ENCODE results near the gene EXOC6B.

EXOC6B gene

DNA sequence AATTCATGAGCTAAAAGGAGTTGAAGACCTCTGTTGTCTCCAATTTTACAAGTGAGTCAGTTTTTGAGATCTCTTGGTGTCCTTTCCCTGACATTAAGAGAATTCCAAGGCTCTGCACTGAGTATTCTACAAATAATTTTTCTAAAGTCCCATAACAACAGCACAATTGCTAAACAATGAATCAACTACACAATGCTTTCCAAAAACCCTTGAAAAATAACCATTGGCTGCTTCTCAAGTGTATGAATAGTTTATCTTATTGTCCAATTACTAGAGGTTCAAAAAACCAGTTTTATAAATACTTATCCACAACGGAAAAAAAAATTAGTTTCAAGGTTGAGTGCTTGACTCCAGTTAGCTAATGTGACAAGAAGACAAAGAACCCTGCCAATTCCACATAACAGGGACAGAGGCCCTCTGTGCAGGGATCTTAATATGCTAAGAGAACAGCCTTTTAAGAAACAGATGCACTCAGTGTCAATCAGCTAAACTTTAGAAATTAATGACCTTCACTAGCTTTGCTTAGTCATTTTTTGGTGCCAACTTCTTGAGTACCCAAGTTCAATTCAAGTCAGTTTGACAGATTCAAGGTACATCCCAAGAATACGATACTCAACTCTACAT is 411.6 kb downstream of the EXOC6B start:
- no peak for TF ChIP-seq EZH2phosphoT487 (IDR thresholded peaks at IDR 0.05; ENCODE audit: low read depth)
- H2AFZ ChIP-seq (ENCODE audit: low read depth, low read length) = no peak overlapping the region
- H3K9me3 ChIP-seq (ENCODE audit: insufficient read depth, low read length) = peaks cover under 1% of the 10 kb centered on the region; the same call in 1 of the 2 replicates
- H3K79me2 ChIP-seq (ENCODE audit: low read length) = no peaks in the 10 kb centered on the region
- no peak overlapping the region for H3K4me2 ChIP-seq (ENCODE audit: low read length)
- H3K9ac ChIP-seq (ENCODE audit: low read length) = no peak overlapping the region
- H3K27ac ChIP-seq (ENCODE audit: low read length) = no peak overlapping the region
- no peaks in the 10 kb centered on the region for H4K20me1 ChIP-seq (ENCODE audit: insufficient read depth, low read length)
- H3K27me3 ChIP-seq (ENCODE audit: low read depth, low read length) = no peaks in the 10 kb centered on the region
- H3K4me3 ChIP-seq (ENCODE audit: low read length) = no peak overlapping the region
- H3K4me1 ChIP-seq (ENCODE audit: low read length) = no peaks in the 10 kb centered on the region
- no peaks in the 10 kb centered on the region for H3K36me3 ChIP-seq (replicated peaks; ENCODE audit: low read depth, low read length)

DNA sequence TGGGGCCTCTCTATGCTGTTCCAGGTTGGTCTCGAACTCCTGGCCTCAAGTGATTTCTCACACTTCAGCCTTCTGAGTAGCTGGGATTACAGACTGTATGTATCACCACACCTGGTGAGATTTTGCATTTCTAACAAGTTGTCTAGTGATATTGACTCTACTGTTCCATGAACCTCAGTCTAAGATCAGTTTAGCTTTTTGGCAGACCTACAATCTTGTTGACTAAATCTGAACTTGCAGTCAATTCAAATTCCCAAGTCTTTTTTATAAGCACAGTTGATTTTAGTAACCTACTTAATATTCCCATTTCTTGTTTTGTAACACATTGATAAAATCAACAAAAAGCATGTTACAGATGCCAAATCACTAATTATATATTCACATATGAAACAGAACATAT is 412.1 kb downstream of the EXOC6B start:
- Histone ChIP-seq H3K4me2 (ENCODE audit: low read length) (no peak overlapping the region), H3K36me3 (replicated peaks; ENCODE audit: low read depth, low read length) (no peaks in the 10 kb centered on the region), H3K27ac (ENCODE audit: low read length) (no peak overlapping the region), H3K4me1 (ENCODE audit: low read length) (no peaks in the 10 kb centered on the region), H4K20me1 (ENCODE audit: insufficient read depth, low read length) (no peaks in the 10 kb centered on the region), H3K4me3 (ENCODE audit: low read length) (no peak overlapping the region), H3K9me3 (ENCODE audit: insufficient read depth, low read length) (no peaks in the 10 kb centered on the region), H3K79me2 (ENCODE audit: low read length) (no peaks in the 10 kb centered on the region), H3K9ac (ENCODE audit: low read length) (no peak overlapping the region), H2AFZ (ENCODE audit: low read depth, low read length) (no peak overlapping the region), H3K27me3 (ENCODE audit: low read depth, low read length) (no peaks in the 10 kb centered on the region)
- no peak for TF ChIP-seq EZH2phosphoT487 (IDR thresholded peaks at IDR 0.05; ENCODE audit: low read depth)
- TF ChIP-seq, protein P1, sequence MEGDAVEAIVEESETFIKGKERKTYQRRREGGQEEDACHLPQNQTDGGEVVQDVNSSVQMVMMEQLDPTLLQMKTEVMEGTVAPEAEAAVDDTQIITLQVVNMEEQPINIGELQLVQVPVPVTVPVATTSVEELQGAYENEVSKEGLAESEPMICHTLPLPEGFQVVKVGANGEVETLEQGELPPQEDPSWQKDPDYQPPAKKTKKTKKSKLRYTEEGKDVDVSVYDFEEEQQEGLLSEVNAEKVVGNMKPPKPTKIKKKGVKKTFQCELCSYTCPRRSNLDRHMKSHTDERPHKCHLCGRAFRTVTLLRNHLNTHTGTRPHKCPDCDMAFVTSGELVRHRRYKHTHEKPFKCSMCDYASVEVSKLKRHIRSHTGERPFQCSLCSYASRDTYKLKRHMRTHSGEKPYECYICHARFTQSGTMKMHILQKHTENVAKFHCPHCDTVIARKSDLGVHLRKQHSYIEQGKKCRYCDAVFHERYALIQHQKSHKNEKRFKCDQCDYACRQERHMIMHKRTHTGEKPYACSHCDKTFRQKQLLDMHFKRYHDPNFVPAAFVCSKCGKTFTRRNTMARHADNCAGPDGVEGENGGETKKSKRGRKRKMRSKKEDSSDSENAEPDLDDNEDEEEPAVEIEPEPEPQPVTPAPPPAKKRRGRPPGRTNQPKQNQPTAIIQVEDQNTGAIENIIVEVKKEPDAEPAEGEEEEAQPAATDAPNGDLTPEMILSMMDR (IDR thresholded peaks at IDR 0.05; ENCODE audit: low read depth, low read length) = no peak

DNA sequence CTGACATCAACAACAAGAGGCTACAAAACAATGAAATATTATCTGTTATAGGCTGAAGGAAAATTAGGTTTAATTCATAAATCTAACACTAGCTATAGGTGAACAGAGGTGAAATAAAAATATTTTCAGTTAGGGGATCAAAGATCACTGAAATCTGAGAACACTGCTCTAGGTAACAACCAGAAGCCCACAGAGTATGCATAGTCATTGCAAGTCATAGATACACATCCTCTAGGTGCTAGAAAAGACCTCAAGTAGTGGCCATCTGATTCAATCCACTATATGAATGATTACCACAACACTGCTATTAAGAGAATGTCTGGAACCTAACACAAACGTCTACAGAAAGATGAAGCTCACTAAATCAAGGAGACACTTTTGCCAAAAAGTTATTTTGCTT is 413.6 kb downstream of the EXOC6B start:
- Histone ChIP-seq H3K9me3 (ENCODE audit: insufficient read depth, low read length) (no peaks in the 10 kb centered on the region), H3K79me2 (ENCODE audit: low read length) (no peaks in the 10 kb centered on the region), H4K20me1 (ENCODE audit: insufficient read depth, low read length) (no peaks in the 10 kb centered on the region), H3K4me2 (ENCODE audit: low read length) (no peak overlapping the region), H3K36me3 (replicated peaks; ENCODE audit: low read depth, low read length) (no peaks in the 10 kb centered on the region), H3K4me1 (ENCODE audit: low read length) (no peaks in the 10 kb centered on the region), H2AFZ (ENCODE audit: low read depth, low read length) (no peak overlapping the region), H3K27ac (ENCODE audit: low read length) (no peak overlapping the region), H3K9ac (ENCODE audit: low read length) (no peak overlapping the region), H3K27me3 (ENCODE audit: low read depth, low read length) (no peaks in the 10 kb centered on the region), H3K4me3 (ENCODE audit: low read length) (no peak overlapping the region)
- no peak for TF ChIP-seq EZH2phosphoT487 (IDR thresholded peaks at IDR 0.05; ENCODE audit: low read depth)
- TF ChIP-seq, protein P1 (IDR thresholded peaks at IDR 0.05; ENCODE audit: low read depth, low read length) = no peak

DNA sequence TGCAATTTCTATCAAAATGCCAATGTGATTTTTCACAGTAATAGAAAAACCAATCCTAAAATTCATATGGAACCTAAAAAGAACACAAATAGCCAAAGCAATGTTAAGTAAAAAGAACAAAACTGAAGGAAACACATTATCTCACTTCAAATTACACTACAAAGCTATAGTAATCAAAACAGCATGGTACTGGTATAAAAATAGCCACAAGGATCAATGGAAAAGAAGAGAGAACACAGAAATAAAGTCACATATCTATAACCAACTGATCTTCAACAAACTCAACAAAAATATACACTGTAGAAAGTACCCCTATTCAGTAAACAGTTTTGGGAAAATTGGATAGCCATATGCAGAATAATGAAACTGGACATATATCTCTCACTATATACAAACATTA is 426.0 kb downstream of the EXOC6B start:
- Histone ChIP-seq H3K36me3 (replicated peaks; ENCODE audit: low read depth, low read length) (no peaks in the 10 kb centered on the region), H3K27me3 (ENCODE audit: low read depth, low read length) (no peaks in the 10 kb centered on the region), H2AFZ (ENCODE audit: low read depth, low read length) (no peak overlapping the region), H3K9me3 (ENCODE audit: insufficient read depth, low read length) (no peaks in the 10 kb centered on the region; the same call in 1 of the 2 replicates), H3K27ac (ENCODE audit: low read length) (no peak overlapping the region), H3K4me1 (ENCODE audit: low read length) (peaks cover 13% of the 10 kb centered on the region), H4K20me1 (ENCODE audit: insufficient read depth, low read length) (no peaks in the 10 kb centered on the region), H3K79me2 (ENCODE audit: low read length) (no peaks in the 10 kb centered on the region), H3K9ac (ENCODE audit: low read length) (no peak overlapping the region), H3K4me3 (ENCODE audit: low read length) (no peak overlapping the region), H3K4me2 (ENCODE audit: low read length) (no peak overlapping the region)
- TF ChIP-seq, protein P1 (IDR thresholded peaks at IDR 0.05; ENCODE audit: low read depth, low read length) = no peak
- no peak for TF ChIP-seq EZH2phosphoT487 (IDR thresholded peaks at IDR 0.05; ENCODE audit: low read depth)
